ENCODE results near the gene ADARB2. TPM values are rescaled to one million over a fixed set of nuclear protein-coding genes. Genes with fewer than 3 reads are reported as not detected.

The ADARB2 gene
- total and polyA plus RNA-seq, 7 experiments from 2014 or later = 0.05 to 13.6 (median 6.3) TPM; not detected in 3

- Histone ChIP-seq H3K4me1 (ENCODE audit: control insufficient read depth in 2 of 2, insufficient read depth in 2 of 2, low read length in 2 of 2) (no peaks in the 10 kb centered on the region), H3K36me3 (ENCODE audit: control insufficient read depth in 2 of 3, insufficient read depth in 3 of 3, low read length in 3 of 3) (no peaks in the 10 kb centered on the region), H3K27ac (ENCODE audit: low read depth, low read length) (no peak overlapping the region), H3K4me3 (ENCODE audit: low read length) (no peak overlapping the region), H3K9me3 (ENCODE audit: control insufficient read depth in 2 of 3, low read length in 3 of 3) (no peaks in the 10 kb centered on the region), H3K27me3 (ENCODE audit: control insufficient read depth in 2 of 2, insufficient read depth in 2 of 2, low read length in 2 of 2) (no peaks in the 10 kb centered on the region)
- POLR2A ChIA-PET = no interaction called here
- CTCF ChIA-PET = no interaction called here
- H3K9me3 Mint-ChIP-seq = peaks cover 0 to 2% (median 0%) of the 10 kb centered on the region in 11 donors
- no peaks in the 10 kb centered on the region for H3K36me3 Mint-ChIP-seq
- no peak overlapping the region for H3K27ac Mint-ChIP-seq
- DNase-seq (no peak), ATAC-seq (no peak)
- peaks cover 3 to 26% (median 21%) of the 10 kb centered on the region in 5 donors for H3K27me3 Mint-ChIP-seq
- intact Hi-C loops (cut with micrococcal nuclease) = no loop called here
- H3K4me1 Mint-ChIP-seq = no peaks in the 10 kb centered on the region
- no peak overlapping the region for H3K4me3 Mint-ChIP-seq
Observed at GRCh38 chr10:1525354-1526162, 211.8 kb downstream of the ADARB2 start.

- no peak for DNase-seq
- H3K27ac ChIP-seq (ENCODE audit: low read depth, low read length) = no peak overlapping the region
Observed at GRCh38 chr10:1524540-1524939, 212.8 kb downstream of the ADARB2 start.

GRCh38 chr10:1523221-1523620, 214.1 kb downstream of the ADARB2 start:
- intact Hi-C loops (cut with micrococcal nuclease) = no loop called here
- Histone ChIP-seq H3K4me3 (ENCODE audit: low read length) (no peak overlapping the region), H3K4me1 (ENCODE audit: control insufficient read depth in 2 of 2, insufficient read depth in 2 of 2, low read length in 2 of 2) (no peaks in the 10 kb centered on the region), H3K9me3 (ENCODE audit: control insufficient read depth in 2 of 3, low read length in 3 of 3) (no peaks in the 10 kb centered on the region), H3K27me3 (ENCODE audit: control insufficient read depth in 2 of 2, insufficient read depth in 2 of 2, low read length in 2 of 2) (no peaks in the 10 kb centered on the region), H3K27ac (ENCODE audit: low read depth, low read length) (no peak overlapping the region), H3K36me3 (ENCODE audit: control insufficient read depth in 2 of 3, insufficient read depth in 3 of 3, low read length in 3 of 3) (no peaks in the 10 kb centered on the region)
- DNase-seq (no peak), ATAC-seq (no peak)
- CTCF ChIA-PET = no interaction called here
- Mint-ChIP-seq H3K27ac (no peak overlapping the region), H3K4me3 (no peak overlapping the region), H3K4me1 (no peaks in the 10 kb centered on the region), H3K9me3 (peaks cover 0 to 5% (median 0%) of the 10 kb centered on the region in 11 donors), H3K27me3 (peaks cover 3 to 14% (median 7%) of the 10 kb centered on the region in 5 donors), H3K36me3 (no peaks in the 10 kb centered on the region)
- POLR2A ChIA-PET = no interaction called here

More at GRCh38 chr10:1524540-1524939, 212.8 kb downstream of the ADARB2 start:
- ChIA-PET CTCF (no interaction called here), POLR2A (no interaction called here)
- H3K9me3 Mint-ChIP-seq = peaks cover 0 to 2% (median 0%) of the 10 kb centered on the region in 11 donors
- no peaks in the 10 kb centered on the region for H3K27me3 ChIP-seq (ENCODE audit: control insufficient read depth in 2 of 2, insufficient read depth in 2 of 2, low read length in 2 of 2)
- H3K36me3 Mint-ChIP-seq = no peaks in the 10 kb centered on the region
- H3K4me1 ChIP-seq (ENCODE audit: control insufficient read depth in 2 of 2, insufficient read depth in 2 of 2, low read length in 2 of 2) = no peaks in the 10 kb centered on the region
- ATAC-seq = no peak
- H3K4me3 Mint-ChIP-seq = no peak overlapping the region
- peaks cover 3 to 18% (median 14%) of the 10 kb centered on the region in 5 donors for H3K27me3 Mint-ChIP-seq
- intact Hi-C loops (cut with micrococcal nuclease) = no loop called here
- no peaks in the 10 kb centered on the region for H3K36me3 ChIP-seq (ENCODE audit: control insufficient read depth in 2 of 3, insufficient read depth in 3 of 3, low read length in 3 of 3)
- no peaks in the 10 kb centered on the region for H3K4me1 Mint-ChIP-seq
- H3K9me3 ChIP-seq (ENCODE audit: control insufficient read depth in 2 of 3, low read length in 3 of 3) = no peaks in the 10 kb centered on the region
- no peak overlapping the region for H3K4me3 ChIP-seq (ENCODE audit: low read length)
- H3K27ac Mint-ChIP-seq = no peak overlapping the region

DNA sequence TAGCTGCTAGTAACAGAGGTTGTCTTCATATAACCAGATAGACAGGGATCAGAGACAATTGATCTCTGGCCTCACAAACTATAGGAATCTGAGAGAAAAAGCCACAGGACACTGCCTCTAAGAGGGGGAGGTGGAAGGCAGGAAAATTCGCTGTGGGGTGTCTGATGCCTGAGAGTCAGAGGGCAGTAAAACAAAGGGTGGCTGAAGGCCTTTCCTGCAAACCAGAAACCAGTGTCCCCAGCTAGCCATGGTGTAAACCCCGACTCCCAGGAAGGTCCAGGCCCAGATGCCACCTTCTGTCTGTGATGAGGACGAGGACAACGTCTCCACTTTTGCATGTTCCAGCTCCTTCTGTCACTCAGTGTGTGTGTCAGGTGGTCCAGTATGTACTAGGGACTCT, 215.1 kb downstream of the ADARB2 start:
- Histone ChIP-seq H3K36me3 (ENCODE audit: control insufficient read depth in 2 of 3, insufficient read depth in 3 of 3, low read length in 3 of 3) (no peaks in the 10 kb centered on the region), H3K9me3 (ENCODE audit: control insufficient read depth in 2 of 3, low read length in 3 of 3) (no peaks in the 10 kb centered on the region), H3K4me3 (ENCODE audit: low read length) (no peak overlapping the region), H3K27me3 (ENCODE audit: control insufficient read depth in 2 of 2, insufficient read depth in 2 of 2, low read length in 2 of 2) (no peaks in the 10 kb centered on the region), H3K27ac (ENCODE audit: low read depth, low read length) (no peak overlapping the region), H3K4me1 (ENCODE audit: control insufficient read depth in 2 of 2, insufficient read depth in 2 of 2, low read length in 2 of 2) (no peaks in the 10 kb centered on the region)
- intact Hi-C loops (cut with micrococcal nuclease) = no loop called here
- Mint-ChIP-seq H3K27me3 (peaks cover 0 to 9% (median 3%) of the 10 kb centered on the region in 5 donors), H3K9me3 (peaks cover 0 to 5% (median 0%) of the 10 kb centered on the region in 11 donors), H3K36me3 (no peaks in the 10 kb centered on the region), H3K27ac (no peak overlapping the region), H3K4me1 (no peaks in the 10 kb centered on the region), H3K4me3 (no peak overlapping the region)
- DNase-seq = no peak
- ATAC-seq = no peak
- ChIA-PET CTCF (no interaction called here), POLR2A (no interaction called here)

- ChIA-PET POLR2A (no interaction called here), CTCF (no interaction called here)
- Histone ChIP-seq H3K36me3 (ENCODE audit: control insufficient read depth in 2 of 3, insufficient read depth in 3 of 3, low read length in 3 of 3) (no peaks in the 10 kb centered on the region), H3K9me3 (ENCODE audit: control insufficient read depth in 2 of 3, low read length in 3 of 3) (no peaks in the 10 kb centered on the region), H3K4me3 (ENCODE audit: low read length) (no peak overlapping the region), H3K27ac (ENCODE audit: low read depth, low read length) (no peak overlapping the region), H3K4me1 (ENCODE audit: control insufficient read depth in 2 of 2, insufficient read depth in 2 of 2, low read length in 2 of 2) (no peaks in the 10 kb centered on the region), H3K27me3 (ENCODE audit: control insufficient read depth in 2 of 2, insufficient read depth in 2 of 2, low read length in 2 of 2) (no peaks in the 10 kb centered on the region)
- Mint-ChIP-seq H3K4me1 (no peaks in the 10 kb centered on the region), H3K9me3 (peaks cover 0 to 5% (median 0%) of the 10 kb centered on the region in 11 donors), H3K4me3 (no peak overlapping the region), H3K27me3 (peaks cover 0 to 9% (median 3%) of the 10 kb centered on the region in 5 donors), H3K36me3 (no peaks in the 10 kb centered on the region), H3K27ac (no peak overlapping the region)
- ATAC-seq (no peak), DNase-seq (no peak)
- intact Hi-C loops (cut with micrococcal nuclease) = no loop called here
Observed at GRCh38 chr10:1521741-1522140, 215.6 kb downstream of the ADARB2 start.

DNA sequence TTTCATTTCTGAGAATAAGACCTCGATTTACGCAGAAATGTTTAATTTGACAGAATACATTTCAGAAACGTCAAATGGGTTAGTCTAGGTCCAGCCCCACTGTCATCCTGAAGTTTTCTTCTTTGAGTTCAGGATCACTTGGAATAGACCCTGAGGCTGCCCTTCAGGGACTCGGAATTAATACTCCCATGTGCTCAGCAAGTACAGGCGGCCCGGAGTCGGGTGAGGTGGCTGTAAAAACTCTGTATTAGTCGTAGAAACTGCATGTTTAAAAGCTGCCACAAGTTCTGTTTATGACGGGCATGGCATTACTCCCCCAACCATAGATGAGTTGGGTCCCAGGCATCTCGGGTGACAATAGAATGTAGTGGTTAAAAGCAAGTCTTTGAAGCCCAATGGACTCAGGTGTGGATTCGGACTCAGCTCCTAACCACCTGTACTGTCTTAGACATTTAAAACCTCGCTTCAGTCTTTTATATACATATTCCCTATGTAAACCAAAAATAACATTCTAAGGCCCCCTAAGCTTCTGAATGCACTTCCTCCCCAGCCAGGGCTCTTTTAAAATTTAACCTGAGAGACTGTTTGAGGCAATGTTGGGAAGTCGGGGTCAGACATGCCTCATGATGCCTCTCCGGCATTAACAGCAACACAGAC, 216.3 kb downstream of the ADARB2 start:
- CTCF ChIA-PET = no interaction called here
- Histone ChIP-seq H3K4me3 (ENCODE audit: low read length) (no peak overlapping the region), H3K4me1 (ENCODE audit: control insufficient read depth in 2 of 2, insufficient read depth in 2 of 2, low read length in 2 of 2) (no peaks in the 10 kb centered on the region), H3K9me3 (ENCODE audit: control insufficient read depth in 2 of 3, low read length in 3 of 3) (no peaks in the 10 kb centered on the region), H3K27ac (ENCODE audit: low read depth, low read length) (no peak overlapping the region), H3K27me3 (ENCODE audit: control insufficient read depth in 2 of 2, insufficient read depth in 2 of 2, low read length in 2 of 2) (no peaks in the 10 kb centered on the region), H3K36me3 (ENCODE audit: control insufficient read depth in 2 of 3, insufficient read depth in 3 of 3, low read length in 3 of 3) (no peaks in the 10 kb centered on the region)
- Mint-ChIP-seq H3K4me1 (no peaks in the 10 kb centered on the region), H3K36me3 (no peaks in the 10 kb centered on the region), H3K27ac (no peak overlapping the region), H3K4me3 (no peak overlapping the region), H3K27me3 (peaks cover 0 to 9% (median 3%) of the 10 kb centered on the region in 5 donors), H3K9me3 (peaks cover 0 to 5% (median 0%) of the 10 kb centered on the region in 11 donors)
- POLR2A ChIA-PET = no interaction called here
- DNase-seq (no peak), ATAC-seq (no peak)
- intact Hi-C loops (cut with micrococcal nuclease) = no loop called here

GRCh38 chr10:1519391-1519790, 217.9 kb downstream of the ADARB2 start:
- no peak overlapping the region for H3K27ac Mint-ChIP-seq
- ATAC-seq (no peak), DNase-seq (no peak)
- no peak overlapping the region for H3K4me3 Mint-ChIP-seq
- H3K4me3 ChIP-seq (ENCODE audit: low read length) = no peak overlapping the region
- H3K27me3 Mint-ChIP-seq = peaks cover 0 to 15% (median 6%) of the 10 kb centered on the region in 5 donors
- no peaks in the 10 kb centered on the region for H3K36me3 Mint-ChIP-seq
- intact Hi-C loops (cut with micrococcal nuclease) = no loop called here
- H3K9me3 Mint-ChIP-seq = peaks cover 0 to 3% (median 0%) of the 10 kb centered on the region in 11 donors
- H3K27me3 ChIP-seq (ENCODE audit: control insufficient read depth in 2 of 2, insufficient read depth in 2 of 2, low read length in 2 of 2) = no peaks in the 10 kb centered on the region
- no peak overlapping the region for H3K27ac ChIP-seq (ENCODE audit: low read depth, low read length)
- POLR2A ChIA-PET = no interaction called here
- no peaks in the 10 kb centered on the region for H3K4me1 ChIP-seq (ENCODE audit: control insufficient read depth in 2 of 2, insufficient read depth in 2 of 2, low read length in 2 of 2)
- no peaks in the 10 kb centered on the region for H3K36me3 ChIP-seq (ENCODE audit: control insufficient read depth in 2 of 3, insufficient read depth in 3 of 3, low read length in 3 of 3)
- H3K4me1 Mint-ChIP-seq = no peaks in the 10 kb centered on the region
- CTCF ChIA-PET = no interaction called here
- no peaks in the 10 kb centered on the region for H3K9me3 ChIP-seq (ENCODE audit: control insufficient read depth in 2 of 3, low read length in 3 of 3)

All from naive thymus-derived CD4-positive, alpha-beta T cell (primary cell).